NCI-H2227 (cell line): ENCODE data around the gene EIF4H.
"Not testable (repeated sequence)": the region's sequence is repeated elsewhere in the genome, so short reads cannot be mapped to it uniquely, and the experiment has no call there.

ENCODE experiments used
- DNase-seq: peaks from one replicate; lab custom pipeline; 2025; ENCODE audit not compliant: unreplicated experiment; lab: John Stamatoyannopoulos, UW

The EIF4H gene

GRCh38 chr7:74173866-74174605 is at the start of gene EIF4H:
EIF4H (plus strand) TSS chr7:74174356; CDS start chr7:74174384, 28 bp downstream.
- DNase-seq: peak; percentile 98

GRCh38 chr7:74126220-74126880 is 47.8 kb upstream of the EIF4H start:
- DNase-seq: no peak

- DNase-seq: no peak
Observed at GRCh38 chr7:74129887-74130286, 44.3 kb upstream of the EIF4H start.

- DNase-seq: no peak
Observed at GRCh38 chr7:74130518-74130917, 43.6 kb upstream of the EIF4H start.

- no peak for DNase-seq
Observed at GRCh38 chr7:74134117-74134620, 40.0 kb upstream of the EIF4H start.

GRCh38 chr7:74138334-74138867 is 35.8 kb upstream of the EIF4H start:
- no peak for DNase-seq

GRCh38 chr7:74138945-74139843 is 35.0 kb upstream of the EIF4H start:
- no peak for DNase-seq

- DNase-seq: no peak
Observed at GRCh38 chr7:74141705-74142104, 32.5 kb upstream of the EIF4H start.

- DNase-seq: no peak
Observed at GRCh38 chr7:74143383-74143782, 30.8 kb upstream of the EIF4H start.

- no peak for DNase-seq
Observed at GRCh38 chr7:74148491-74148890, 25.7 kb upstream of the EIF4H start.

- no peak for DNase-seq
Observed at GRCh38 chr7:74149071-74149470, 25.1 kb upstream of the EIF4H start.

- no peak for DNase-seq
Observed at GRCh38 chr7:74149603-74150002, 24.6 kb upstream of the EIF4H start.

GRCh38 chr7:74153736-74154135 is 20.4 kb upstream of the EIF4H start:
- DNase-seq: no peak

GRCh38 chr7:74155810-74156395 is 18.3 kb upstream of the EIF4H start:
- DNase-seq: no peak

- no peak for DNase-seq
Observed at GRCh38 chr7:74157605-74158004, 16.6 kb upstream of the EIF4H start.

- DNase-seq: no peak
Observed at GRCh38 chr7:74164985-74165456, 9.1 kb upstream of the EIF4H start.

GRCh38 chr7:74165867-74166593 is 8.1 kb upstream of the EIF4H start:
- DNase-seq: no peak

GRCh38 chr7:74167324-74167723 is 6.8 kb upstream of the EIF4H start:
- not testable (repeated sequence) for DNase-seq

GRCh38 chr7:74173074-74173473 is 1.1 kb upstream of the EIF4H start:
- peak; percentile 33 for DNase-seq

- no peak for DNase-seq
Observed at GRCh38 chr7:74173491-74173865, 678 bp upstream of the EIF4H start.
